Activated CD8-positive, alpha-beta memory T cell treated with anti-CD3 and anti-CD28 coated beads, Interleukin-2, amount 50 U/mL, for 24 hours (primary cell): ENCODE results near the gene CRYBG2.

Experiments used
- DNase-seq: peaks from one replicate; pipeline ENCODE4 v3.0.0-alpha.2; 2020; ENCODE audit errors: extremely low read depth

The CRYBG2 gene

GRCh38 chr1:26281091-26281958, 72.6 kb downstream of the CRYBG2 start:
- no peak for DNase-seq

DNA sequence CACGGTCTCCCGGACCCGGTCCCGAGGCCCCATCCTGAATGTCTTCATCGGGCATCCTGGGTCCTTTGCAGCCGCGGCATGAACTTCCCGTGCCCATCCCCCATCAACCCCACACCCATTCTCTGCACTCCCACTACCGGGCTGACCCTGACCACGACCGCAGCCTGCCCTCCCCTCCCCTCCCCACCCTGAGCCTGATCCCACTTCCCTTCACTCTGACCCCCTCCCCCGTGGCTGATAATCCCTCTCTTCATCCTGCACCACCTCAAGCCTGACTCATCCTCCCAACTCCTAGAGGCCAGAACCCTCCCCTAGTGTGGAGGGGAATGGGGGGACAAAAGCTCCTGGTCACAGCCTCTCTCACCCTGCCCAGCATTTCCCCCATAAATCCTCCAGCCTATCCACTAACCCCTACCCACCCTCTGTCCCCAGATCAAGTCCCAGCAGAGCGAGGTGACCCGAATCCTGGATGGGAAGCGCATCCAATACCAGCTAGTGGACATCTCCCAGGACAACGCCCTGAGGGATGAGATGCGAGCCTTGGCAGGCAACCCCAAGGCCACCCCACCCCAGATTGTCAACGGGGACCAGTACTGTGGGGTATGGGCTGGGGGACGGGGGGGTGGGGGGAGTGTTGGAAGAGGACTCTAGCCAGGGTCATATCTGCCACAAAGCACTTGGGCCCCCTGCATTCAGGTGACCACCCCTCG, 73.4 kb downstream of the CRYBG2 start:
- no peak for DNase-seq

- peak; percentile 54 for DNase-seq
Measured at GRCh38 chr1:26279456-26280332, 74.2 kb downstream of the CRYBG2 start, which contains the start of gene SH3BGRL3. SH3BGRL3 (plus strand) TSS chr1:26280086; CDS start chr1:26280156, 70 bp downstream.

DNA sequence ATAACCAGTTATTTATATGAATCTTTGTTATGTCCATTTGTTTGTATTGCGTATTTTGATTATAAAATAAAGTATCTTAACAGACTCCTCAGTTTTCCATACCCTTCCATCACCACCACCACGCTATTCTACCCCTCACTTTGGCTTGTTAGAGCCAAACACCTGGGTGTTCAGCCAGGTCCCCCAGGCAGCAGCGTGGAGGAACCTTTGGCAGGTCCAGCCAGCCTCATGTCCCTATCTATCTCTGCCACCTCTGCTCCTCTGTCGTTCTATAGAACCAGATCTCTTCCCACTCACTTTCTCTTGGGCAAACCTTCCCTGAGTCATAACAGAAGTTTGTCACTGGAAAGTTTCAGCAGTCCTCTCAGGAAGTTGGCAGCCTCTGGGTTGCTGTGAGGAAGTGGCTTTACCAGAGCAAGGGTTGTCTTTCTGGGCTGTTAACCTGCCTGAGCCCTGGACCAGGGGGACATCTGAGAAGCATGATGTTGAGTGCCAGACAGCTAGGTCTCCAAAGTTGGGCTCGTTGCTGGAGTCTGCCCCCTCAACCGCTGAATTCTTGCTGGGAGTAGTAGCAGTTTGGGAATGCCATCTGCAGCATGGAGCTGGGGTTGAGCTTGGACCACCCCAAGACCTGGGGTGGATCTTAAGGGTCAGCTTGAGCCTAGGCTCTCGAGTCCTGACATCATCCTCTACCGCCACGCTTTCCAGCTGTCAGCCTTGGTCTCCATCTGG, 75.0 kb downstream of the CRYBG2 start:
- DNase-seq = no peak

DNA sequence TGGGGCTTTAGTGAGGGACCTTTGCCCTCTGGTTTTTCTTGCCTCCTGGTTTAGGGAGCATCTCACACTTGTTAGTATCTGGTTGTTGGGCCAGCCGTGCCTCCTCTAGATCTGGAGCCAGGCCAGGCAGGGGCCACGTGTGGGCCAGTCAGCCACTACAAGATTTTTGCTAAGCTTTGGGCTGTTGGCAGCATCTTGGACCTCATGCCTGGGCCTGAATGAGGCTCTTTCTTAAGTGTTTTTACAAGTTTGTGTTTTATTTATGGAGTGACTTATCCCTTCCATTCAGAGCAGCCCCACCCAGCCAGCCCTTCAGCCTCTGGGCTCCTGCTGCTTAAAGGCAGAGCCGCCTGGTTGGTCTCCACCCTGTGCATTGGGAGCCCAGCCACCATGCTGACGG, 75.6 kb downstream of the CRYBG2 start:
- no peak for DNase-seq

GRCh38 chr1:26277719-26278118, 76.2 kb downstream of the CRYBG2 start:
- no peak for DNase-seq

GRCh38 chr1:26277261-26277661, 76.7 kb downstream of the CRYBG2 start:
- DNase-seq = no peak

DNA sequence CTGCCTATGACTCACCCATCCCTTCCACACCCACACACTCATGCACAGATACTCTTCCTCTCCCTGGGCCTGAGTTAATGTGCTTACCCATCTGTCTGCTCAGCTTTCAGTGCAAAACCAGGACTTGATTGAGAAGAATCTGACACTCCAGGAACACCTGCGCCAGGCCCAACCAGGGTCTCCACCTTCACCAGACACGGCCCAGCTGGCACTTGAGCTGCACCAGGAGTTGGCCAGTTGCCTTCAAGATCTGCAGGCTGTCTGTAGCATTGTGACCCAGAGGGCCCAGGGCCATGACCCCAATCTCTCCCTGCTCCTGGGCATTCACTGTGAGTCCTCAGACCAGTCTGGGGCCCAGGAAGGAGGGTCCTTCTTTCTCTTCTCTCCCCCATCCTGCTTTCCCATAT, 77.5 kb downstream of the CRYBG2 start:
- no peak for DNase-seq

DNA sequence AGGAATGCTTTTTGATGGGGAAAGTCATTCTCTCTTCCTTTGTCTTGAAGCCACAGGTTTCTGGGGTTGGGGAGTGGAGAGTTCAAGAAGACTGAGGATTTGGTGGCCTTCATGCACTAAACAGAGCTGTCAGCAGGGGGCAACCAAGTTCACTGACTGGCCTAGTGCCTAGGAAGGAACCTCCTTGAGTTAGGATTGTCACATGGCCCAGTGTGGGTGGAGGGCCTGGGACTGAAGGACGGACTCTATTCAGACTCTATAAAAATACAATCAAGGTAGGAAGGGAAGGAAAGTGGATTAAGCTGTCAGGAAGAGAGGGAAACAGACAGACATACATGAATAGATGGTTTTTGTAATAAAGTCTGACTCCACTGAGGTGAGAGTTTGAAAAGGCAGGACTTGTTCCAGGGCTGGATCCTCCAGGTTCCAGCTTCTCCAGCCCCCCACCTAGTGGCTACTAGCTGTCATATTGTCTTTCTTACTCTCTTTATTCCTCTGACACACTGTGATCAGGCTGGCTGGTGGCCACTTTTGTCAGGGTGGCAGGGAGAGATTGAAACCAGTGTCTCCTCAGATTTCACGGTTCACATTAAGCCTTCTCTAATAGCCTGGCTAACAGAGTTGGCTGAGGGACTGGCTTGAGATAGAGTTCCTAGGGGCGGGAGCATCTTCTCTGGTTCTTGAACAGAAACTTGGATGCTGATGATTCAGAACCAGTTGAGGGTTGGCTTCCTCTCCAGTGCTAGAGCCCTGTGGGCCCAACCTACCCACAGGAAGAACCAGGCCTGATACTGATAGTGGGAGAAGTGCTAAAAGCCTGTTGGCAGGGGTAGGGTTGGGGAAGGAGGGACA, 78.1 kb downstream of the CRYBG2 start:
- DNase-seq = no peak

DNA sequence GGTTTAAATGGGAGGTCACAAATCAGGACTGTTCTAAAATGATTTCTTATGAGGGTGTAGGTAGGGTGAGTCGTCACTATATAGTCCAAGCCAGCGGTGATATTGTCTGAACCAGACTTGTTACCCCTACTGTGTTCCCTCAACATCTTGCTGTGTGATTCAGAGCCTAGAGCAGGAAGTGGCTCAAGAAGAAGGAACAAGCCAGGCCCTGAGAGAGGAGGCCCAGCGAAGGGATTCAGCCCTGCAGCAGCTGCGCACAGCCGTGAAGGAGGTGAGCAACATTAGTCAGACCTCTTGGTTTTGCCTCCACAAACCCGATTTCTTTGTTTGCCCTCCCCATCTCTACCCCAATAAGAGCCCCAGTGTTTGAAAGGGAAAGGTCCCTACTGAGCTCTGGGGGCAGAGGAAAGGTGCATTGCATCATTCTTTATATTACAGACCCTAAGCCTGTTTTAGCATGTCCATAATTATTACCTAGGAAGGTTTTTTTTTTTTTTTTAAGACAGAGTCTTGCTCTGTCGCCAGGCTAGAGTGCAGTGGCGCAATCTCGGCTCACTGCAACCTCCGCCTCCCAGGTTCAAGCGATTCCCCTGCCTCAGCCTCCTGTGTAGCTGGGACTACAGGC, 79.0 kb downstream of the CRYBG2 start:
- DNase-seq = no peak
